OCI-LY7 (cell line): ENCODE data around the gene KCTD2.

ENCODE experiments used
- CTCF ChIP-seq: fragments of 200-600 bp; sonication (generic); conservative IDR thresholded peaks from 2 replicates; pipeline ENCODE4 v1.5.1; 2014; ENCODE audit warnings: mild to moderate bottlenecking, antibody characterized with exemption, low read length, moderate library complexity, mixed read lengths
- EZH2phosphoT487 ChIP-seq: fragments of 200-600 bp; sonication (generic); IDR thresholded peaks from 2 replicates; pipeline ENCODE4 v1.6.1; 2018; ENCODE audit warnings: low read depth, borderline replicate concordance, mild to moderate bottlenecking, mixed run types, antibody characterized with exemption, low read length, moderate library complexity, mixed read lengths

- TF ChIP-seq CTCF (no peak), EZH2phosphoT487 (no peak)
Measured at GRCh38 chr17:75003070-75003956, 43.7 kb upstream of the KCTD2 start.
